ENCODE measurements around the gene ODAD2.

DNA sequence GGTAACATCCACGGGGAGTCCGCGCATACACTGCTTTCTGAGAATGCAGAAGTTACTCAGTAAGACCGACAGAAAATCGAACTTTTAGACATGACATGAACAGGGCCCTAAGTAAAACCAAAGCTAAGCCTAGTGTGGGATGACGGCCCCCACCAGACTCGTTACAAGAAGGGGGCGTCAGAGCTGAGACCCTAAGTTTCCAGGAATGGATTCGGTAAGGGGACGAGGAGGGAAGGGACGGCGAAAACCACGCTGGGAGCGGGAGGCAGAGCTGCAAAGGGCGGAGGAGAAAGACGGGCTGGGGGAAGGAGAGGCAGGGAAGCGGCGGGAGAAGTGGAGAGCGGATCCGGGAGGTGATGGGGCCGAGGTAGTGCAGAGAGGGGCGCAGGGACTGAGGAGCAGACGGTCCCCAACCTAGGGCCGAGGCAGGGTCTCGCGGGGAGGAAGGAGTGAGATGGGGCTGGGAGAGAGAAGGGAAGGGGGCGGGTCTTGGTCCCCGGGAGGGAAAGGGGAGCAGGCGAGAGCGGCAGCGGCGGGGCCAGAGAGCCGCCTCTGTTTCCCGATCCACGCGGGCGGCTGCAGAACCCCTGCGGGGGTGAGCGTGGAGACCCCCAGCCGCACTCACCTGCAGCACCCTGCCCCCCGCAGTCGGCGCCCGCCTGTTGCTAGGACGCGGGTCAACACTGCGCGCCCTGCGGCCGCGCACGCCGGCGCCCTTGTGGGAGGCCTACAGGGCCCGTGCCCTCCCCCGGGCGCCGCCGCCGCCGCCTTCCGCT lies 513 bp downstream of the ODAD2 start:
- TF ChIP-seq, protein P1, sequence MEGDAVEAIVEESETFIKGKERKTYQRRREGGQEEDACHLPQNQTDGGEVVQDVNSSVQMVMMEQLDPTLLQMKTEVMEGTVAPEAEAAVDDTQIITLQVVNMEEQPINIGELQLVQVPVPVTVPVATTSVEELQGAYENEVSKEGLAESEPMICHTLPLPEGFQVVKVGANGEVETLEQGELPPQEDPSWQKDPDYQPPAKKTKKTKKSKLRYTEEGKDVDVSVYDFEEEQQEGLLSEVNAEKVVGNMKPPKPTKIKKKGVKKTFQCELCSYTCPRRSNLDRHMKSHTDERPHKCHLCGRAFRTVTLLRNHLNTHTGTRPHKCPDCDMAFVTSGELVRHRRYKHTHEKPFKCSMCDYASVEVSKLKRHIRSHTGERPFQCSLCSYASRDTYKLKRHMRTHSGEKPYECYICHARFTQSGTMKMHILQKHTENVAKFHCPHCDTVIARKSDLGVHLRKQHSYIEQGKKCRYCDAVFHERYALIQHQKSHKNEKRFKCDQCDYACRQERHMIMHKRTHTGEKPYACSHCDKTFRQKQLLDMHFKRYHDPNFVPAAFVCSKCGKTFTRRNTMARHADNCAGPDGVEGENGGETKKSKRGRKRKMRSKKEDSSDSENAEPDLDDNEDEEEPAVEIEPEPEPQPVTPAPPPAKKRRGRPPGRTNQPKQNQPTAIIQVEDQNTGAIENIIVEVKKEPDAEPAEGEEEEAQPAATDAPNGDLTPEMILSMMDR (IDR thresholded peaks at IDR 0.05; ENCODE audit: insufficient read depth, low read length), result no peak
- no peak for TF ChIP-seq POLR2AphosphoS5 (IDR thresholded peaks at IDR 0.05; ENCODE audit: low read depth)
- TF ChIP-seq, protein P2, sequence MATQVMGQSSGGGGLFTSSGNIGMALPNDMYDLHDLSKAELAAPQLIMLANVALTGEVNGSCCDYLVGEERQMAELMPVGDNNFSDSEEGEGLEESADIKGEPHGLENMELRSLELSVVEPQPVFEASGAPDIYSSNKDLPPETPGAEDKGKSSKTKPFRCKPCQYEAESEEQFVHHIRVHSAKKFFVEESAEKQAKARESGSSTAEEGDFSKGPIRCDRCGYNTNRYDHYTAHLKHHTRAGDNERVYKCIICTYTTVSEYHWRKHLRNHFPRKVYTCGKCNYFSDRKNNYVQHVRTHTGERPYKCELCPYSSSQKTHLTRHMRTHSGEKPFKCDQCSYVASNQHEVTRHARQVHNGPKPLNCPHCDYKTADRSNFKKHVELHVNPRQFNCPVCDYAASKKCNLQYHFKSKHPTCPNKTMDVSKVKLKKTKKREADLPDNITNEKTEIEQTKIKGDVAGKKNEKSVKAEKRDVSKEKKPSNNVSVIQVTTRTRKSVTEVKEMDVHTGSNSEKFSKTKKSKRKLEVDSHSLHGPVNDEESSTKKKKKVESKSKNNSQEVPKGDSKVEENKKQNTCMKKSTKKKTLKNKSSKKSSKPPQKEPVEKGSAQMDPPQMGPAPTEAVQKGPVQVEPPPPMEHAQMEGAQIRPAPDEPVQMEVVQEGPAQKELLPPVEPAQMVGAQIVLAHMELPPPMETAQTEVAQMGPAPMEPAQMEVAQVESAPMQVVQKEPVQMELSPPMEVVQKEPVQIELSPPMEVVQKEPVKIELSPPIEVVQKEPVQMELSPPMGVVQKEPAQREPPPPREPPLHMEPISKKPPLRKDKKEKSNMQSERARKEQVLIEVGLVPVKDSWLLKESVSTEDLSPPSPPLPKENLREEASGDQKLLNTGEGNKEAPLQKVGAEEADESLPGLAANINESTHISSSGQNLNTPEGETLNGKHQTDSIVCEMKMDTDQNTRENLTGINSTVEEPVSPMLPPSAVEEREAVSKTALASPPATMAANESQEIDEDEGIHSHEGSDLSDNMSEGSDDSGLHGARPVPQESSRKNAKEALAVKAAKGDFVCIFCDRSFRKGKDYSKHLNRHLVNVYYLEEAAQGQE (IDR thresholded peaks at IDR 0.05; ENCODE audit: insufficient replicate concordance, low read depth), result no peak
- no peak for TF ChIP-seq SPI1 (IDR thresholded peaks at IDR 0.05; ENCODE audit: borderline replicate concordance, low read depth)
- TF ChIP-seq GABPA (IDR thresholded peaks at IDR 0.05; ENCODE audit: low read depth), result no peak
